Measurements from ENCODE around the gene F12.

GRCh38 chr5:177419046-177419445 lies 9.7 kb upstream of the F12 start:
- TF ChIP-seq, protein P1, sequence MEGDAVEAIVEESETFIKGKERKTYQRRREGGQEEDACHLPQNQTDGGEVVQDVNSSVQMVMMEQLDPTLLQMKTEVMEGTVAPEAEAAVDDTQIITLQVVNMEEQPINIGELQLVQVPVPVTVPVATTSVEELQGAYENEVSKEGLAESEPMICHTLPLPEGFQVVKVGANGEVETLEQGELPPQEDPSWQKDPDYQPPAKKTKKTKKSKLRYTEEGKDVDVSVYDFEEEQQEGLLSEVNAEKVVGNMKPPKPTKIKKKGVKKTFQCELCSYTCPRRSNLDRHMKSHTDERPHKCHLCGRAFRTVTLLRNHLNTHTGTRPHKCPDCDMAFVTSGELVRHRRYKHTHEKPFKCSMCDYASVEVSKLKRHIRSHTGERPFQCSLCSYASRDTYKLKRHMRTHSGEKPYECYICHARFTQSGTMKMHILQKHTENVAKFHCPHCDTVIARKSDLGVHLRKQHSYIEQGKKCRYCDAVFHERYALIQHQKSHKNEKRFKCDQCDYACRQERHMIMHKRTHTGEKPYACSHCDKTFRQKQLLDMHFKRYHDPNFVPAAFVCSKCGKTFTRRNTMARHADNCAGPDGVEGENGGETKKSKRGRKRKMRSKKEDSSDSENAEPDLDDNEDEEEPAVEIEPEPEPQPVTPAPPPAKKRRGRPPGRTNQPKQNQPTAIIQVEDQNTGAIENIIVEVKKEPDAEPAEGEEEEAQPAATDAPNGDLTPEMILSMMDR (IDR thresholded peaks at IDR 0.05), result no peak
- TF ChIP-seq POLR2A (IDR thresholded peaks at IDR 0.05) (no peak), EP300 (IDR thresholded peaks at IDR 0.05; ENCODE audit: low read depth) (no peak)

Data from transverse colon (tissue), 3 donors.